K562 (cell line): ENCODE measurements around the gene CD248. TPM values are rescaled to one million over a fixed set of nuclear protein-coding genes. Genes with fewer than 3 reads are reported as not detected.

Experiments used
- ATAC-seq: fragments of 200-7000 bp; cut with Tn5 transposase; 3 replicates; pipeline ENCODE4 v1.9.1; 2020; ENCODE audit warnings: moderate library complexity
- BruUV-seq: library from RNA; stranded (reverse); fragments of 400-500 nt; replicated peaks from 2 replicates; lab custom pipeline; 2021; lab: Mats Ljungman, UMichigan
- CTCF ChIA-PET: fragments of 300-600 bp; formaldehyde crosslinking; extraction: SDS; loops from one replicate; lab custom pipeline; 2021; ENCODE audit warnings: low intra/inter-chr PET ratio; lab: Yijun Ruan, JAX
- POLR2A ChIA-PET: fragments of 300-600, 350-650 bp; sonication (Branson Sonifier 250); formaldehyde crosslinking; extraction: SDS; loops from one replicate; lab custom pipeline; 2021; ENCODE audit warnings: antibody characterized with exemption, inconsistent platforms; lab: Yijun Ruan, JAX
- DNase-seq, 4 experiments: peaks; one replicate each; pipeline versions ENCODE4 v3.0.0 to v3.0.0-alpha.2; 2011 to 2018; ENCODE audit warnings: low spot score in 3 of 4, mixed read lengths in 3 of 4; ENCODE audit errors: extremely low read depth in 1 of 4
- FAIRE-seq: peaks from 2 replicates; lab custom pipeline; 2011; peaks lifted over from hg19 to GRCh38; lab: Jason Lieb, UNC
- H2AFZ ChIP-seq: 2 replicates; pipeline ENCODE4 v1.6.0; 2011; ENCODE audit warnings: low read depth, low read length, control low read depth, inconsistent platforms
- H3K27ac ChIP-seq: fragments of 200-600 bp; 3 replicates; pipeline ENCODE4 v1.8.0; 2011; ENCODE audit warnings: low read depth, mild to moderate bottlenecking, control low read depth, inconsistent platforms, low read length, moderate library complexity, mixed read lengths; ENCODE audit errors: extremely low read depth
- H3K27me3 ChIP-seq, 2 experiments: fragments of 300-600 bp in 1 of 2; 2 replicates in 1 of 2; 3 replicates in 1 of 2; pipeline versions ENCODE4 v1.6.0 to v1.8.0; 2011; ENCODE audit warnings: inconsistent platforms in 2 of 2, low read length in 2 of 2, mild to moderate bottlenecking in 1 of 2, mixed read lengths in 1 of 2, moderate library complexity in 1 of 2; ENCODE audit not compliant: control insufficient read depth in 2 of 2, insufficient read depth in 2 of 2
- H3K36me3 ChIP-seq: fragments of 300-600 bp; 3 replicates; pipeline ENCODE4 v1.8.0; 2011; ENCODE audit warnings: mild to moderate bottlenecking, low read length, inconsistent platforms; ENCODE audit not compliant: control insufficient read depth, insufficient read depth
- H3K4me1 ChIP-seq, 2 experiments: fragments of 200-600 bp in 1 of 2; replicated peaks in 1 of 2; 2 replicates in 1 of 2; 3 replicates in 1 of 2; pipeline versions ENCODE4 v1.5.1 to v1.8.0; 2011; ENCODE audit warnings: inconsistent platforms in 2 of 2, low read length in 2 of 2, mild to moderate bottlenecking in 1 of 2, mixed read lengths in 1 of 2, moderate library complexity in 1 of 2; ENCODE audit not compliant: control insufficient read depth in 2 of 2, insufficient read depth in 2 of 2
- H3K4me2 ChIP-seq: 2 replicates; pipeline ENCODE4 v1.6.1; 2011; ENCODE audit warnings: low read length, control low read depth, inconsistent platforms, mixed read lengths; ENCODE audit not compliant: insufficient read depth
- H3K4me3 ChIP-seq: fragments of 200-600 bp; sonication (generic), shearing (Covaris generic); 2 replicates; pipeline ENCODE4 v1.5.1; 2016; ENCODE audit warnings: control low read depth, inconsistent platforms
- H3K79me2 ChIP-seq: fragments of 200-600 bp; 3 replicates; pipeline ENCODE4 v1.8.0; 2011; ENCODE audit warnings: low read length, inconsistent platforms; ENCODE audit not compliant: control insufficient read depth, insufficient read depth
- H3K9ac ChIP-seq, 2 experiments: 2 replicates each; pipeline versions ENCODE4 v1.6.0 to v1.6.1; 2011; ENCODE audit warnings: low read depth in 2 of 2, low read length in 2 of 2, control low read depth in 1 of 2, inconsistent platforms in 1 of 2, mild to moderate bottlenecking in 1 of 2, mixed read lengths in 1 of 2; ENCODE audit not compliant: insufficient read depth in 1 of 2
- H3K9me1 ChIP-seq: one replicate; pipeline ENCODE4 v1.6.0; 2011; ENCODE audit warnings: inconsistent platforms, mild to moderate bottlenecking, low read length, moderate library complexity; ENCODE audit not compliant: control insufficient read depth, insufficient read depth
- H3K9me3 ChIP-seq: replicated peaks from 2 replicates; pipeline ENCODE4 v1.5.1; 2011; ENCODE audit warnings: low read depth, low read length, inconsistent platforms; ENCODE audit not compliant: control insufficient read depth, insufficient read depth
- H4K20me1 ChIP-seq: replicated peaks from 2 replicates; pipeline ENCODE4 v1.6.1; 2011; ENCODE audit warnings: low read length, inconsistent platforms, mixed read lengths; ENCODE audit not compliant: control insufficient read depth, insufficient read depth
- CEBPZ ChIP-seq: fragments of 150-350 bp; IDR thresholded peaks from 2 replicates; pipeline ENCODE4 v1.6.1; 2014; ENCODE audit warnings: low read depth, mild to moderate bottlenecking, low read length, borderline replicate concordance
- CHD1 ChIP-seq: fragments of 200-600 bp; sonication (generic); IDR thresholded peaks from one replicate; pipeline ENCODE4 v1.6.1; 2012; ENCODE audit warnings: mild to moderate bottlenecking, moderate library complexity, low read length, inconsistent platforms
- CREM ChIP-seq: IDR thresholded peaks from 2 replicates; pipeline ENCODE4 v1.6.1; 2014; ENCODE audit warnings: antibody characterized with exemption, low read depth
- HDAC8 ChIP-seq: fragments of 450-650 bp; IDR thresholded peaks from 2 replicates; pipeline ENCODE4 v1.6.1; 2016; ENCODE audit warnings: mild to moderate bottlenecking, missing genetic modification characterization, moderate library complexity, missing compliant biosample characterization
- ID3 ChIP-seq, 2 experiments: fragments of 250-450 bp in 1 of 2; fragments of 450-650 bp in 1 of 2; sonication (Bioruptor Pico) in 1 of 2; IDR thresholded peaks; 2 replicates each; pipeline versions ENCODE4 v1.6.1 to v1.8.0; 2016 to 2021; ENCODE audit warnings: mild to moderate bottlenecking in 2 of 2, moderate library complexity in 2 of 2, missing compliant biosample characterization in 1 of 2, missing genetic modification characterization in 1 of 2
- KLF10 ChIP-seq: fragments of 250-450 bp; sonication (Bioruptor Pico); IDR thresholded peaks from 2 replicates; pipeline ENCODE4 v1.6.1; 2021; ENCODE audit warnings: matching md5 sums
- KLF13 ChIP-seq: fragments of 450-650 bp; IDR thresholded peaks from 2 replicates; pipeline ENCODE4 v1.6.1; 2016; ENCODE audit warnings: missing genetic modification characterization, low read depth, mild to moderate bottlenecking, missing compliant biosample characterization, moderate library complexity, borderline replicate concordance
- NELFE ChIP-seq: IDR thresholded peaks from 2 replicates; pipeline ENCODE4 v1.6.1; 2011; ENCODE audit warnings: mild to moderate bottlenecking; ENCODE audit not compliant: insufficient read depth, insufficient read length
- PTTG1 ChIP-seq: fragments of 450-650 bp; IDR thresholded peaks from 2 replicates; pipeline ENCODE4 v1.6.1; 2016; ENCODE audit warnings: low read depth, mild to moderate bottlenecking, missing genetic modification characterization, missing compliant biosample characterization
- RBFOX2 ChIP-seq: fragments of 200-400 bp; formaldehyde crosslinking; IDR thresholded peaks from 2 replicates; pipeline ENCODE4 v1.6.1; 2017; ENCODE audit warnings: low read depth, mild to moderate bottlenecking, low read length, moderate library complexity
- RBM39 ChIP-seq: fragments of 200-400 bp; formaldehyde crosslinking; optimal IDR thresholded peaks from 2 replicates; pipeline ENCODE3; 2018; ENCODE audit warnings: low read depth, low read length
- ZNF12 ChIP-seq: sonication (generic); formaldehyde crosslinking; IDR thresholded peaks from 2 replicates; pipeline ENCODE4 v1.4.0; 2020; ENCODE audit warnings: mild to moderate bottlenecking, missing genetic modification reagents
- WGBS: fragments of 100-300 bp; shearing (Covaris generic); methylation state at CpG from one replicate; pipeline ENCODE4 v1.1.6; 2016; ENCODE audit warnings: low coverage, mixed read lengths; ENCODE audit not compliant: insufficient coverage; ENCODE audit errors: missing lambda C conversion rate; 5-methylcytosine and 5-hydroxymethylcytosine counted together
- in situ Hi-C: fragments of 300-500 bp; cut with MboI; formaldehyde crosslinking; loops from 4 replicates; pipeline ENCODE4 v1.15.0; 2018; ENCODE audit warnings: inconsistent platforms, mixed read lengths
- intact Hi-C: fragments of 100-400 bp; cut with micrococcal nuclease; formaldehyde crosslinking; loops from 2 replicates; pipeline ENCODE4 v1.14.2; 2022
- polyA plus RNA-seq, 8 experiments: library from polyadenylated mRNA; depleted of rRNA in 4 of 8; stranded (reverse) in 5 of 8; unstranded in 3 of 8; fragments of >200 nt; fragmentation: Nextera tagmentation in 2 of 8; fragmentation: Illumina TruSeq in 1 of 8; extraction: Ambion mirVana in 2 of 8; extraction: Trizol in 1 of 8; gene quantifications; 2 replicates each; pipeline versions ENCODE4 v1.2.1 to v1.2.3, GENCODE V29; 2011 to 2014; ENCODE audit warnings: inconsistent platforms in 1 of 8, missing spikeins in 1 of 8
- total RNA-seq, 7 experiments: library from RNA; depleted of rRNA in 6 of 7; stranded (reverse); fragments of >200 nt in 6 of 7; fragmentation: Illumina TruSeq in 2 of 7; extraction: Trizol in 2 of 7; gene quantifications; 2 replicates each; pipeline versions ENCODE4 v1.2.1 to v1.2.3, GENCODE V29; 2011 to 2021; ENCODE audit warnings: low replicate concordance in 1 of 7
- TF ChIP-seq, protein P1 (sequence below): sonication (generic); formaldehyde crosslinking; IDR thresholded peaks from 2 replicates; pipeline ENCODE4 v1.8.1; 2023; ENCODE audit warnings: mild to moderate bottlenecking, missing genetic modification reagents, moderate library complexity

Gene CD248
- total and polyA plus RNA-seq, 9 of the 15 experiments (the other 6 are each of a cell fraction or from before 2014, with no cell fraction given): 0.09 TPM; not detected in 8

- TF ChIP-seq CEBPZ (no peak), NELFE (no peak), RBFOX2 (no peak)
- TF ChIP-seq, all 486 proteins: peak for 0
These were observed 29.5 kb downstream of the CD248 start (continued) for GRCh38 chr11:66287211-66287888.

- Histone ChIP-seq H3K79me2 (peaks cover 24% of the 10 kb centered on the region), H3K9ac (peak overlapping the region in 1 of 2 experiments; percentile 68; a peak in 2 of 4 replicates), H3K9me1 (peaks cover 4% of the 10 kb centered on the region), H4K20me1 (peaks cover 13% of the 10 kb centered on the region), H3K27me3 (no peaks in the 10 kb centered on the region), H3K36me3 (peaks cover 37% of the 10 kb centered on the region; the same call in 2 of the 3 replicates), H3K4me3 (no peak overlapping the region), H3K4me1 (peaks cover 21 to 61% of the 10 kb centered on the region in 2 experiments), H3K27ac (no peak overlapping the region), H3K9me3 (no peaks in the 10 kb centered on the region), H3K4me2 (no peak overlapping the region), H2AFZ (no peak overlapping the region)
- FAIRE-seq (no peak), DNase-seq (no peak), ATAC-seq (no peak)
- ChIA-PET CTCF (no interaction called here), POLR2A (interaction anchor here (0.8 to 1.4 kb wide), 3 partner anchors 10 to 26 kb away, joined by 3 to 7 read pairs (median 5); no protein-coding TSS in a partner anchor)
- 78% methylated on average over 5 of the region's 5 CpGs for WGBS
- in situ Hi-C loops: no loop called here
- BruUV-seq: no TSS peak
- intact Hi-C loops: no loop called here
- TF ChIP-seq CHD1: no peak
- TF ChIP-seq PTTG1: no peak
- TF ChIP-seq CREM: no peak
- TF ChIP-seq ID3 (CRISPR knock-in tag; IDR thresholded peaks at IDR 0.05): no peak
- no peak for TF ChIP-seq ID3 (tag; IDR thresholded peaks at IDR 0.05)
- TF ChIP-seq RBM39: no peak
- TF ChIP-seq KLF13 (tag): no peak
- no peak for TF ChIP-seq HDAC8
- TF ChIP-seq KLF10 (CRISPR knock-in tag): no peak
- TF ChIP-seq, protein P1, sequence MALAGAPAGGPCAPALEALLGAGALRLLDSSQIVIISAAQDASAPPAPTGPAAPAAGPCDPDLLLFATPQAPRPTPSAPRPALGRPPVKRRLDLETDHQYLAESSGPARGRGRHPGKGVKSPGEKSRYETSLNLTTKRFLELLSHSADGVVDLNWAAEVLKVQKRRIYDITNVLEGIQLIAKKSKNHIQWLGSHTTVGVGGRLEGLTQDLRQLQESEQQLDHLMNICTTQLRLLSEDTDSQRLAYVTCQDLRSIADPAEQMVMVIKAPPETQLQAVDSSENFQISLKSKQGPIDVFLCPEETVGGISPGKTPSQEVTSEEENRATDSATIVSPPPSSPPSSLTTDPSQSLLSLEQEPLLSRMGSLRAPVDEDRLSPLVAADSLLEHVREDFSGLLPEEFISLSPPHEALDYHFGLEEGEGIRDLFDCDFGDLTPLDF (CRISPR knock-in tag): no peak
- TF ChIP-seq ZNF12 (CRISPR knock-in tag): no peak
These were observed 30.1 kb downstream of the CD248 start for GRCh38 chr11:66286699-66287098.
